HG03571 (cell line): ENCODE data around the gene HOXB3.
A peak's percentile ranks its signal among the peaks of the same experiment; 100 is the strongest.

Source experiments
- ATAC-seq: cut with Tn5 transposase; IDR thresholded peaks from one replicate; pipeline ENCODE4 v1.9.1; 2021; ENCODE audit not compliant: unreplicated experiment

HOXB3 gene

DNA sequence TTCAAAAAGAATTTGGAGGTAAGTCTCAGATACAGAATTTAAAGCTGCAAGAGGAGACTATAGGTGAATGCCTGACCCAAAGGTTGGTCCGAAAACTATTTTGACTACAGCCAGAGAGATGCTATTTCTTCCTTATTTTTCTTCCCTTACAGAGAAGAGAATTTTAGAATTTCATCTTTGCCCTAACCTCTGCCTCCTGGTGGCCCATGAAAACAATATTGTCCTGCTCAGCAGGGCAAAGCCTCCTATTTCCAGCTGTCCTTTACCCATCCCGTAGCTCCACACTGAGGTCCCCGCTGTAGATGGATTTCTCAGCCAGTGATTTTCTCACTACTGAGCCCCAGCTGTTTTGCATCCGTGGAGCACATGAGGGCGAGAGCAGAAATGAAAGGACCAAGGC lies 83.8 kb downstream of the HOXB3 start:
- no peak for ATAC-seq

DNA sequence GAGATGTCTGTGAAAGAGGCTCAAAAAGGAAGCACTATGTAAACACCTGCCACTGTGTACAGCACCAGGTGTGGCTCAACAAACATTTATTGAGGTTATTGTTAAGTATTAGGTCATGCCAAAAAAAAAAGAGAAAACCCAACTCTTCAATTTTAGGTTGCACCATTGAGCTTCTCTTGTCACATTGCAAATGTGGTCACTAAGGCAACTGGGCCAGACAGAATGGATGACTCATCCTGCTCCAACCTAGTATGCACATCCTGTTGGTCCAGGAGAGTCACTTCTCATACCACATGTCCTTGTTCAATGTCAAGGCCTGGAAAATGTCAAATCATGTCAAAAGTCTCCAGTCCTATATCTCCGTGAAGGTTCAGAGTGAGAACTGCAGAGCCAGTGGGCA lies 84.3 kb downstream of the HOXB3 start:
- ATAC-seq = peak; percentile 68

DNA sequence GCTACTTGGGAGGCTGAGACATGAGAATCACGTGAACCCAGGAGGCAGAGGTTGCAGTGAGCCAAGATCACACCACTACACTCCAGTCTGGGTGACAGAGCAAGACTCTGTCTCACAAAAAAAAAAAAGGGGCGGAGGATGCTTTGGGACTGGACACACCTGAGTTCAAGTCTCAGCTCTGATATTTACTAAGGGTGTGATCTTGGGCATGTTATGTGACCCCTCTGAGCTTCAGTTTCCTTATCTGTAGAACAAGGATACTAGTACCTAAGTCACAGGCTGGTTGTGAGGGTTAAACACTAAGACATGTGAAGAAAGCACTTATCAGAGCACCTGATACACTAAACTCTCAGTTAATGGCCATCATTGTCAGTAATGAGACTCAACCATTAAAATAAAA lies 85.1 kb downstream of the HOXB3 start:
- no peak for ATAC-seq

DNA sequence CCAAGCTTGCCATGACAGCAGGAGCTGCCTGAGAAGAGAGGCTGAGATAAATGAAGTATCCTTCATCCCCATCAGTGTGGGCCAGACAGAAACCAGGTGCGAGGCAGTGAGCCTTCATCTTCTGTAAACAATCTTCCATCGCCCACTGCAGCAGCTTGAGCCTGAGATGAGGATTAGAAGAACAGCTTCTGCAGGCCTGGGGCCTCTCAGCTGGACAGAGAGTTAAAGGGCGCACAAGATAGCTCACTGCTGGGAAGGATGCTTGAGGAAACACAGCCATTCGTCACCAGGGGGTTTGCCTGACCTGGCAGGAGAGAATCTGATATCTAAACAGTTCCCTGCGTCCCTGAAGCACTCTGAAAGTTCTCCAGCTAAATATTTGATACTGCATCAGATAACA lies 86.3 kb downstream of the HOXB3 start:
- ATAC-seq = no peak

DNA sequence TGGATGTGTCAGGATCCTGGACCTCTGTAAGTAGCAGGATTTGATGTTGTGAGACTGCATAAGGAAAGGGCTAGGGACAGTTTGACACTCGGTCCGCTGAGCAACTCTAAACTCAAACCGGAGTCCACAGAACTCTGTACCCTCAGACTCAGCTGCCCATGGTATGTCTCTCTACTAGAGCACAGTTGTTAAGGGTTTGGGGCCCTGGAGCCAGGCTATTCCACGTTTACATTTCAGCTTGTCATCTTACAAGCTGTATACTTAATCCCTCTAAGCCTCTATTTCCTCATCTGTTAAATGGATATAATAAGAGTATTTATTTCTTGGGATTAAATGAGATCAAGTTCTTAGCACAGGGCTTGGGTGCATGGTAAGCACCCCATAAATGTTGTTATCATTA lies 87.1 kb downstream of the HOXB3 start:
- no peak for ATAC-seq

DNA sequence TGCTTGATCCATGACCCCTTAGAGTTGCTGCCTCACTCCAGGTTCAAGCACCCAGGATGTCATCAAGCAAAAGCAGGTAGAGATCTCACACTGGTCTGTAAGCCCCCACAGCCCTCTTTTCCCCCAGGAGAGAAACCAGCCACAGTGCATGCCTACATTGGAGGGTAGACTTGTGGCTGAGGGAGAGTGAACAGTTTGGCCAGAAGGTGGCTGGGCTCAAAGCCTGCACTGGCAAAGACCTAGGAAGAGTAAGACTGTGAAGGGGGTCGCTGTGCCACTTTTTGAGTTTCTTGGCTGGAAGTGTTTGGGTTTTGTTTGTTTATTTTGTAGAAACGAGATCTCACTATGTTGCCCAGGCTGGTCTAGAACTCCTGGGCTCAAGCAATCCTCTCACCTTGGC lies 87.7 kb downstream of the HOXB3 start:
- no peak for ATAC-seq

DNA sequence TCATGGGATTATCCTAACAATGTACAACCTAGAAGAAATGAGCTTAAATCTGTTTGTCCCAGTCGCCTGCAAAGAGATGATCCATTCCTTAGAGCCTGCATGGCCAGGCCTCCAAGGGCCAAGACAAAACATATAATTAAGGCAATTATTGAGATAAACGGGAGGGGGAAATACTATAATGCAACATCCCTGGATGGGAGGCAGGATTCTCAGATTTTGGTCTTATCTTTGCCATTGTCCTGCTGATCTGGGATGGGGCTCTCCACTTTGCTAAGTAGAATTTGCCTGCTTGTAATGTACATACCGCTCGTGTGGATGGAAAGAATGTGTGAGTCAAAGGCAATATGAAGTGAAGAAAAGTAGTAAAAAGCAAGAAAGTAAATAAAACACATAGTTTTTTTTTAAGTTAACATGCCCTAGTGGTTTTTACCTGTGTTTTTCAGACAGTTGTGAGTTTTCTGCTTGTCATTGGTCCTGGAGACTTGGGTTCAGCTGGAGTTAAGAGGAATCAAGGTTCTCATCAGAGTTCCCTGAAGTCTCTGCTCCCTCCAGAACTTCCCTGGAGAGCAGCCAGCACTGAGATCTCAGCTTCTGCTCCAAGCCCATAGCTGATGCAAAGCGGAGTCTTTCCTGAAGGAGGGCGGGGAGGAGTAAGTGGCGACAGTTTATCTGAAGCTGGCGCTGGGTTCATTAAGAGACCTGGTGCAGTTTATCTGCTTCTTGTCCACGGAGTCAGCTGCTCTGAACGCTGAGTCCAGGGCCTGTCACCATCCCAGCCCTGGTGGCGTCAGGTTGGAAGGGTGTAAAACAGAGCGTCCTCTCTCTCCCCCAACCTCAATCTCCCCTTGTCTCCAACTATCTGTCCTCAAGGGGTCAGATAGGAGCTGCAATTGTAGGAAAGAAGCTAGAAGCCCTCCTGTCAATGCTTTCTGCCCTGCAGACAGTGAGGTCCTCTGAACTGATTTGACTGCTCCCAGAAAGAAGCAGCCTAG lies 89.3 kb downstream of the HOXB3 start:
- no peak for ATAC-seq

DNA sequence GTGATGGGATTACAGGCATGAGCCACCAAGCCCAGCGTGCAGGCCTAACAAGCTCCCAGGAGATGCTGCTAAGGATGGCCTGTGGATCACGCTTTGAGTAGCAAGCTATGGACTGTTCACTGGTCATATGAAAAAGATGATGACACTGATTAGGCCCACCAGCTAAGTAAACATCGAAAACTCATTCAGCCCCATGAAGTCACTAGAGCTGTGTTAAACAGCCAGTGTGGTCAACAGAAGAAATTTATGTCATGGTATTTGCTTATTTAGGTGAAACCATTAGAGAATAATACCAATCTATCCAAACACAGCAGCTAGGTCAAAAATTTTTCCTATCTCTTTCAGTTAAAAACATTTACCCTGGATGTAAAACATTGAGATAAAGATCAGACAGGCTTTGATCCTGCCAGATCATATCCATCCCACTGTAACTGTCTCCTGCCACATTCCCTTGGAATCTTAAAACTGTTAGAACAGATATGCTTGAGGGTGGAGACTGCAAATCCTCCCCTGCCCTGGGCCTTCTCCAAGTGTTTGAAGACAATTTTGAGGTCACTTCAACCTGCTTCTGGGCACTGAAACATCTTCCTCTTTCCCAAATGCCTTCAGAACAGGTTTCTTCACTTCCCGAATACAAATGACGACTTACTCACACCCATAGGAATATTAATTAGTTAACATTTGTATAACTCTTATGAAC lies 90.2 kb downstream of the HOXB3 start:
- ATAC-seq = no peak

DNA sequence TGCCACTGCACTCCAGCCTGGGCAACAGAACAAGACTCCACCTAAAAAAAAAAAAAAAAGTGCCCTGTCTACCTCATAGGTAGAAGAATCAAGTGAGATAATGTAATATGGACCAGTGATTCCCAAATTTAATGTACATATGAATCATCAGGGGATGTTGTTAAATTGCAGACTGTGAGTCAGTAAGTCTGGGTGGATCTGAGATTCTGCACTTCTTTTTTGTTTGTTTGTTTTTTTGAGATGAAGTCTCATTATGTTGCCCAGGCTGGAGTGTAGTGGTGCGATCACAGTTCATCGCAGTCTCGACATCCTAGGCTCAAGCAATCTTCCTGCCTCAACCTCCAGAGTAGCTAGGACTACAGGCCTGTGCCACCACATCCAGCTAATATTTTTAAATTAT lies 90.8 kb downstream of the HOXB3 start:
- no peak for ATAC-seq
